ENCODE data around the gene IER5L. TPM values are rescaled to one million over a fixed set of nuclear protein-coding genes. Genes with fewer than 3 reads are reported as not detected.
A peak's percentile ranks its signal among the peaks of the same experiment; 100 is the strongest.

Gene IER5L
- total and polyA plus RNA-seq, 9 of the 15 experiments (the other 6 are each of a cell fraction or from before 2014, with no cell fraction given): 0.14 to 11.9 (median 0.52) TPM

GRCh38 chr9:129175825-129176633 lies 2.0 kb downstream of the IER5L start:
- Histone ChIP-seq H3K79me2 (ENCODE audit: control insufficient read depth, insufficient read depth, low read length) (peaks cover 6% of the 10 kb centered on the region; the same call in 2 of the 3 replicates), H3K9me1 (ENCODE audit: control insufficient read depth, insufficient read depth, low read length) (no peaks in the 10 kb centered on the region), H3K4me3 (peak overlapping the region; percentile 49), H3K4me1 (replicated peaks in 1 of 2; ENCODE audit: control insufficient read depth in 2 of 2, insufficient read depth in 2 of 2, low read length in 2 of 2) (peaks cover 16 to 64% of the 10 kb centered on the region in 2 experiments; a peak in 4 of 5 replicates), H4K20me1 (replicated peaks; ENCODE audit: control insufficient read depth, insufficient read depth, low read length) (no peaks in the 10 kb centered on the region), H3K36me3 (ENCODE audit: control insufficient read depth, insufficient read depth, low read length) (no peaks in the 10 kb centered on the region), H2AFZ (ENCODE audit: low read depth, low read length) (peak overlapping the region; percentile 96), H3K4me2 (ENCODE audit: insufficient read depth, low read length) (peak overlapping the region; percentile 81), H3K9ac (ENCODE audit: insufficient read depth in 1 of 2, low read depth in 2 of 2, low read length in 2 of 2) (peak overlapping the region; percentile 59 to 88), H3K27ac (ENCODE audit: extremely low read depth, low read depth, low read length) (peak overlapping the region; percentile 49), H3K27me3 (ENCODE audit: control insufficient read depth in 2 of 2, insufficient read depth in 2 of 2, low read length in 2 of 2) (peaks cover 8 to 19% of the 10 kb centered on the region in 2 experiments; a peak in 4 of 5 replicates), H3K9me3 (replicated peaks; ENCODE audit: control insufficient read depth, insufficient read depth, low read depth, low read length) (no peaks in the 10 kb centered on the region)
- WGBS (ENCODE audit: insufficient coverage, low coverage, missing lambda C conversion rate): 1% methylated on average over 35 of the region's 47 CpGs
- POLR2A ChIA-PET: interaction anchor here (0.7 to 2.2 kb wide), 3 partner anchors 9 to 11 kb away, joined by 3 to 9 read pairs (median 3); no protein-coding TSS in a partner anchor
- intact Hi-C loops (cut with micrococcal nuclease) (loop anchor here (2.0 to 10.0 kb wide), 6 partner anchors 35 to 435 kb away; no protein-coding TSS in a partner anchor), in situ Hi-C loops (cut with MboI) (loop anchor here (10.0 kb wide), 2 partner anchors 239 to 309 kb away; no protein-coding TSS in a partner anchor)
- CTCF ChIA-PET (ENCODE audit: low intra/inter-chr PET ratio): interaction anchor here (1.1 to 2.3 kb wide), 3 partner anchors 177 to 466 kb away, joined by 3 to 17 read pairs (median 3); partner anchors contain the start of gene ASB6
- BruUV-seq (replicated peaks): no TSS peak
- DNase-seq (ENCODE audit: extremely low read depth in 1 of 4, low spot score in 3 of 4) (peak; percentile 76 to 93 (median 84)), FAIRE-seq (peak; percentile 93), ATAC-seq (peak; percentile 58)
- TF ChIP-seq TEAD4 (IDR thresholded peaks at IDR 0.05; ENCODE audit: low read length) (no peak), TEAD4 (CRISPR knock-in tag; IDR thresholded peaks at IDR 0.05; ENCODE audit: borderline replicate concordance) (no peak), ILF3 (IDR thresholded peaks at IDR 0.05; ENCODE audit: borderline replicate concordance) (no peak), ZNF143 (CRISPR knock-in tag; IDR thresholded peaks at IDR 0.05) (peak; percentile 89), CHAMP1 (IDR thresholded peaks at IDR 0.05) (no peak), ZNF778 (CRISPR knock-in tag; IDR thresholded peaks at IDR 0.05) (no peak), ARID3A (IDR thresholded peaks at IDR 0.05; ENCODE audit: borderline replicate concordance, low read depth, low read length) (no peak), SIRT6 (IDR thresholded peaks at IDR 0.05; ENCODE audit: low read depth, low read length) (no peak), MBD1 (CRISPR knock-in tag; IDR thresholded peaks at IDR 0.05) (no peak), ZNF717 (CRISPR knock-in tag; IDR thresholded peaks at IDR 0.05) (no peak), NFYB (IDR thresholded peaks at IDR 0.05; ENCODE audit: extremely low read depth, insufficient read length) (no peak), YY1 (IDR thresholded peaks at IDR 0.05; ENCODE audit: borderline replicate concordance in 1 of 3, control insufficient read depth in 1 of 3, extremely low read depth in 1 of 3, insufficient read depth in 3 of 3, insufficient read length in 1 of 3, insufficient replicate concordance in 2 of 3, low read depth in 1 of 3, low read length in 2 of 3) (peak in 1 of 3 experiments; percentile 6), CXXC5 (CRISPR knock-in tag; IDR thresholded peaks at IDR 0.05) (peak; percentile 52; the same call in 1 of the 2 replicates), KLF16 (IDR thresholded peaks at IDR 0.05) (no peak)

Measured in K562 (cell line).